DOHH2 (cell line): Measurements from ENCODE around the gene TRPM5.

Source experiments
- CTCF ChIP-seq: fragments of 200-600 bp; sonication (generic); IDR thresholded peaks from one replicate; pipeline ENCODE4 v1.5.1; 2014; ENCODE audit warnings: antibody characterized with exemption, mild to moderate bottlenecking, low read depth, low read length; ENCODE audit not compliant: poor library complexity, severe bottlenecking
- EZH2phosphoT487 ChIP-seq: fragments of 200-600 bp; sonication (generic); IDR thresholded peaks from 2 replicates; pipeline ENCODE4 v1.6.1; 2017; ENCODE audit warnings: borderline replicate concordance, mild to moderate bottlenecking, antibody characterized with exemption, low read length, moderate library complexity, mixed read lengths

- TF ChIP-seq CTCF (no peak), EZH2phosphoT487 (no peak)
These were observed 17.1 kb upstream of the TRPM5 start for GRCh38 chr11:2461253-2461955.
